Measurements from ENCODE around the gene CATSPERD.
A peak's percentile ranks its signal among the peaks of the same experiment; 100 is the strongest.

Gene CATSPERD

DNA sequence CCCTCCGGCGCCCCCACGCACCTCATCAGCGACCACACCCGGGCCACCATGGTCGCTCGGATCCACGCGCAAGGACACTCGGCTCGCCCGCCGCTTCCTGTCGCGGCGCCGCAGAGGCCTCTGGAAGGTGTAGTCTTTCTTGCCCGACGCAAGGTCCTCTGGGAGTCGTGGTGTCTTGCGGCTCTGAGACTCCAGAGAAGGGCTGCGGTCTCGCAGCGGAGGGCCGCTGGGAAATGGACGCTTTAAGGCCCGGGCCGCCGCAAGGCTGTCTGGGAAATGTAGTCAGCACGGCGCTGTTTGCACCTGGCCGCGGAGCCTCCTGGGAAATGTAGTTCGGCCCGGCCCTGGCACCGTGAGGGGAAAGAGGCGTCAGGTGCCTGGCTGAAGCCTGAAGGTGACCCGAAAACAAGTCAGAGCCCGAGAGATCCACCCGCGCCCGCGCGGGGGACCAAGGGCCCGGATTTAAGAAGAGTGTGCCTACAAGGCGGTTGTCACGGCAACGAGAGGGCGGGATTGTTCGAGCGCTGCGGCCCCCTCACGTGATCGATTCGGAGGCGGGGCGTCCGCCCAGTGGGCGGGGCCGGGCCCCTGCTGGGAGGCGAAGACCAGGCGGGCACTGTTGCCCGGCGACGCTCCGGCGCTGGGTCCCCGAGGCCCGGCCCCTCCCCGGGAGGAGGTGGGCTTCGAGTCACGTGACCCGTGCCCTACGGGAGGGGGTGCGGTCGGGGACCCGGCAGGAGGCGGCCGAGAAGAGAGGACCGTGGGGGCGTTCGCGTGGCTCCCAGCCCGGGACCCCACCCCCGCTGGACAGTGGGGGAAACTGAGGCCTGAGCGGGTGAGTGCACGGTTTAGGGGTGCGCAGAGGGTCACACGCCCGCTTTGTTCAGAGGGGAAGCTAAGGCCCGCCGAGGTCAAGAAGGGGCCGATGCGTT is 39.7 kb upstream of the CATSPERD start, which contains the start of the genes HSD11B1L and MICOS13:
Gene HSD11B1L, plus strand, starts transcription at position 591 of the 932 bp plus-strand sequence. CDS start 3,806 bp downstream, outside the sequence.
Gene MICOS13, minus strand, starts transcription at position 80 of the 932 bp plus-strand sequence. Its CDS starts 30 bp downstream, at position 50.
- H3K4me3 ChIP-seq (ENCODE audit: low read depth, low read length): peak within 1 kb of the TSS; percentile 87
- TF ChIP-seq, protein P1, sequence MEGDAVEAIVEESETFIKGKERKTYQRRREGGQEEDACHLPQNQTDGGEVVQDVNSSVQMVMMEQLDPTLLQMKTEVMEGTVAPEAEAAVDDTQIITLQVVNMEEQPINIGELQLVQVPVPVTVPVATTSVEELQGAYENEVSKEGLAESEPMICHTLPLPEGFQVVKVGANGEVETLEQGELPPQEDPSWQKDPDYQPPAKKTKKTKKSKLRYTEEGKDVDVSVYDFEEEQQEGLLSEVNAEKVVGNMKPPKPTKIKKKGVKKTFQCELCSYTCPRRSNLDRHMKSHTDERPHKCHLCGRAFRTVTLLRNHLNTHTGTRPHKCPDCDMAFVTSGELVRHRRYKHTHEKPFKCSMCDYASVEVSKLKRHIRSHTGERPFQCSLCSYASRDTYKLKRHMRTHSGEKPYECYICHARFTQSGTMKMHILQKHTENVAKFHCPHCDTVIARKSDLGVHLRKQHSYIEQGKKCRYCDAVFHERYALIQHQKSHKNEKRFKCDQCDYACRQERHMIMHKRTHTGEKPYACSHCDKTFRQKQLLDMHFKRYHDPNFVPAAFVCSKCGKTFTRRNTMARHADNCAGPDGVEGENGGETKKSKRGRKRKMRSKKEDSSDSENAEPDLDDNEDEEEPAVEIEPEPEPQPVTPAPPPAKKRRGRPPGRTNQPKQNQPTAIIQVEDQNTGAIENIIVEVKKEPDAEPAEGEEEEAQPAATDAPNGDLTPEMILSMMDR (IDR thresholded peaks at IDR 0.05; ENCODE audit: control insufficient read depth, extremely low read depth, insufficient read depth): no peak
- peak; percentile 97 for DNase-seq (ENCODE audit: low read depth)

DNA sequence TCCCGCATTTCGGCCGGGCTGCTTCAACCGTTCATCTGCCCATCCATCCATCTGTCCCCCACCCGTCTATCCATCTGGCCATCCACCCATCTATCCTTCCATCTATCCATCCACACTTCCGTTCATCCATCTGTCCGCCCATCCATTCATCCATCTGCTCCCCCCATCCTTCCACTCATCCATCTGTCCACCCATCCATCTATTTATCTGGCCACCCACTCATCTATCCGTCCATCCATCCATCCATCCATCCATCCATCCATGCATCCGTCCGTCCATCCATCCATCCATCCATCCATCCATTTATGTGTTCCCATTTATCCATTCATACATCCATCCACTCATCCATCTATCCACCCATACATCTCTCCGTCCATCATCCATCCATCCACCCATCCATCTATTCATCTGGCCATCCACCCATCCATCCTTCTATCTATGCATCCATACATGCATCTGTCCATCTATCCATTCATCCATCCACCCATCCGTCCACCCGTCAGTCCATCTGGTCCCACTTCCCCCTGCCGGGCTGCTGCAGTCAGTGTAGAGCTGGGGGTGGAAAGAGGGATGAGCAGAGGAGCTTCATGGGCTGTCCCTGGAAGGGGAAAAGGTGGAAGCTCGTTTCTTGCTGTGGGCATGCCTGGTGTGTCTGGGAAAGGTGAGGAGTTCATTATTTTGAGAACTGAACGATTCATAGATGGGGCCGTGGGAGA is 38.9 kb upstream of the CATSPERD start:
- peak overlapping the region; percentile 87 for H3K4me3 ChIP-seq (ENCODE audit: low read depth, low read length)
- DNase-seq (ENCODE audit: low read depth): no peak
- TF ChIP-seq, protein P1 (IDR thresholded peaks at IDR 0.05; ENCODE audit: control insufficient read depth, extremely low read depth, insufficient read depth): no peak

DNA sequence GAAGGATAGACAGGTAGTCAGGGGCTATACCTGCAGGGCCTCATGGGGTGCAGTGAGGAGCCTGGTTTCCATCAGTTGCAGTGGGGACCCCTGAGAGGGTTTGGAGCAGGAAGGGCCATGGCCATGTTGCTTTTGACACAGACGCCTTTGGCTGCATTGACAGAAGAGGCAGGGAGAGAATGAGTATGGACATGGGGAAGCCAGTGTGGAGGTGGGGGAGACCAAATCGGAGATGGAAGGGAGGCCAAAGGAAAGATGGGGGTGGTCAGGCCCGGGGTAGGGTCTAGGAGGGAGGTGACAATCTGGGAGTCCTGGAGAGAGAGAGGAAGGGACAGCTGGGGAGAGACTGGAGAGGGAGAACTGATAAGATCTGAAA is 38.3 kb upstream of the CATSPERD start:
- no peak for DNase-seq (ENCODE audit: low read depth)
- no peak overlapping the region for H3K4me3 ChIP-seq (ENCODE audit: low read depth, low read length)
- TF ChIP-seq, protein P1 (IDR thresholded peaks at IDR 0.05; ENCODE audit: control insufficient read depth, extremely low read depth, insufficient read depth): no peak

DNA sequence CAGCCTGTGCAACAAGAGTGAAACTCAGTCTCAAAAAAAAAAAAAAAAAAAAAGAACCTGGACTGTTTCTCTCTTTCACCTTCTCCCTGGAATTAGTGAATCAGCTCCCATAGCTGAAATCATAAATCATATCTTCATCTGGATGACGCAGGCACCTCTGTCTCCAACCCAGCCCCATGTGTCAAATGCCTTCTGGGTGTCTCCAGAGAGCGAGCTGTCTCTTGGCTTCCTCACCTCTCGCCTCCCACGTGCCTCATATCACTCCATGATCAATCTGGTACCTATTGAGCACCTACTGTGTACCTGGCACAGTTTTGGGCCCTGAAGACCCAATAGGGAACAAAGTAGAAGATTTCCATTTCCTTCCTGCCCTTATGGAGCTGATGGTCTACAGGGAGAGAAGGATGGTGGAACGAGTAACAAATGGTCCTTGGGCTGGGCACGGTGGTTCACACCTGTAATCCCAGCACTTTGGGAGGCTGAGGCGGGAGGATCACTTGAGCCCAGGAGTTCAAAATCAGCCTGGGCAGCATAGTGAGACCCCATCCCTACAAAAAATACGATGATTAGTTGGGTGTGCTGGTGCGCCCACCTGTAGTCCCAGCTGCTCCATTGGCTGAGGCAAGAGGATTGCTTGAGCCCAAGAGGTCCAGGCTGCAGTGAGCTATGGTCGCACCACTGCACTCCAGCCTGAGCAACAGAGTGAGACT is 37.1 kb upstream of the CATSPERD start:
- no peak for DNase-seq (ENCODE audit: low read depth)
- TF ChIP-seq, protein P1 (IDR thresholded peaks at IDR 0.05; ENCODE audit: control insufficient read depth, extremely low read depth, insufficient read depth): no peak
- H3K4me3 ChIP-seq (ENCODE audit: low read depth, low read length): no peak overlapping the region

DNA sequence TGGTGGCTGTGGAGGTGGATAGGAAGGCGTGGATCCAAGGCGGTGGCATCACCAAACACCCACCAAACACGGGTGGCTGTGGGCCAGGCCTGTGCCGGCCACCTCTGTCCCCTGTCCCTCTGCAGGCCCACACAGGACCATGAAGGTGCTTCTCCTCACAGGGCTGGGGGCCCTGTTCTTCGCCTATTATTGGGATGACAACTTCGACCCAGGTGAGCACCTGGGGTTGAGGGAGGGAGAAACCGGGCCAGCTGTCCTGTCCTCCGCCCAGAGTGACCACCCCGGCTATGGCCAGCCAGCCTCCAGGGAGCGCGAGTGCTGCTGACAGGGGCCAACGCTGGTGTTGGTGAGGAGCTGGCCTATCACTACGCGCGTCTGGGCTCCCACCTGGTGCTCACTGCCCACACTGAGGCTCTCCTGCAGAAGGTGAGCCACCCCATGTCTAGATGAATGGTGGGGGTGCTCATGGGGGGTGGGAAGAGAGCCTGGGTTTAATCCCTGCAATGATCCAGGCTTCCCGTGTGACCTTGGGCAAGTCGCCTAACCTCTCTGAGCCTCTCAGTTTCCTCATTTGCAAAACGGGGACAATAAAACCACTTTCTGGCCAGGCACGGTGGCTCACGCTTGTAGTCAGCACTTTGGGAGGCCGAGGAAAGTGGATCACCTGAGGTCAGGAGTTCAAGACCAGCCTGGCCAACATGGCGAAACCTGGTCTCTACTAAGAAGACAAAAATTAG is 35.6 kb upstream of the CATSPERD start:
- TF ChIP-seq, protein P1 (IDR thresholded peaks at IDR 0.05; ENCODE audit: control insufficient read depth, extremely low read depth, insufficient read depth): no peak
- H3K4me3 ChIP-seq (ENCODE audit: low read depth, low read length): no peak overlapping the region
- no peak for DNase-seq (ENCODE audit: low read depth)

DNA sequence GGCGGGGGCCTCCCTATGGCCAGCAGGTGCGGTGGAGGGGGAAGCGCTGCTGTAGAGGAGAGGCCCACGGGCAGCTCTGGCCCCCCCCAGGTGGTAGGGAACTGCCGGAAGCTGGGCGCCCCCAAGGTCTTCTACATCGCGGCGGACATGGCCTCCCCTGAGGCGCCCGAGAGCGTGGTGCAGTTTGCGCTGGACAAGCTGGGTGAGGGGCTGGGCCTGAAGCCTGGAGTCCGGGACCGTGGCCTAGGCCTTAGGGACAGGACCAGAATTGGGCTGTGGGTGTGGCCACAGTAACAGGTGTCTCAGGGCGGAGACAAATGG is 34.2 kb upstream of the CATSPERD start:
- H3K4me3 ChIP-seq (ENCODE audit: low read depth, low read length): peak overlapping the region; percentile 55

More for the DNA sequence above, 34.2 kb upstream of the CATSPERD start:
- no peak for DNase-seq (ENCODE audit: low read depth)
- TF ChIP-seq, protein P1 (IDR thresholded peaks at IDR 0.05; ENCODE audit: control insufficient read depth, extremely low read depth, insufficient read depth): no peak
